Spinal cord (tissue), 10 donors: ENCODE data around the gene ASIC4. TPM values are rescaled to one million over a fixed set of nuclear protein-coding genes. Genes with fewer than 3 reads are reported as not detected.

Source experiments
- DNase-seq, 6 donors: peaks; one replicate each; pipeline versions ENCODE4 v3.0.0 to v3.0.0-alpha.2; 2013 to 2015; ENCODE audit warnings: low spot score in 6 of 6, low read depth in 4 of 6
- H3K27ac ChIP-seq: one replicate; pipeline ENCODE4 v1.5.1; 2013; ENCODE audit warnings: low read depth, low read length, control low read depth
- H3K27me3 ChIP-seq: one replicate; pipeline ENCODE4 v1.6.1; 2013; ENCODE audit warnings: low read length; ENCODE audit not compliant: control insufficient read depth, insufficient read depth
- H3K36me3 ChIP-seq: one replicate; pipeline ENCODE4 v1.6.1; 2013; ENCODE audit warnings: low read length; ENCODE audit not compliant: control insufficient read depth, insufficient read depth
- H3K4me1 ChIP-seq: one replicate; pipeline ENCODE4 v1.6.1; 2013; ENCODE audit warnings: low read length; ENCODE audit not compliant: control insufficient read depth, insufficient read depth
- H3K4me3 ChIP-seq: one replicate; pipeline ENCODE4 v1.5.1; 2013; ENCODE audit warnings: low read depth, low read length, control low read depth
- H3K9me3 ChIP-seq: one replicate; pipeline ENCODE4 v1.6.1; 2013; ENCODE audit warnings: low read length; ENCODE audit not compliant: control insufficient read depth, insufficient read depth
- WGBS: methylation state at CpG from one replicate; pipeline ENCODE4 v1.1.5; 2013; ENCODE audit warnings: missing lambda C conversion rate; ENCODE audit not compliant: insufficient coverage; 5-methylcytosine and 5-hydroxymethylcytosine counted together
- polyA plus RNA-seq, 2 donors: library from polyadenylated mRNA; unstranded; fragments of 120-200 nt; gene quantifications; one replicate each; pipeline ENCODE4 v1.2.1, GENCODE V29; 2013; ENCODE audit not compliant: insufficient read length in 2 of 2
- total RNA-seq, 2 donors: library from RNA; depleted of rRNA in 1 of 2; stranded (reverse); fragments of 120-200 nt in 1 of 2; fragments of >200 nt in 1 of 2; gene quantifications; one replicate each; pipeline versions ENCODE4 v1.2.3 to v1.2.4, GENCODE V29; 2013 to 2014
- donor health status: healthy.

Gene ASIC4
- total and polyA plus RNA-seq, 4 donors: 8.2 to 47.2 (median 27.6) TPM

DNA sequence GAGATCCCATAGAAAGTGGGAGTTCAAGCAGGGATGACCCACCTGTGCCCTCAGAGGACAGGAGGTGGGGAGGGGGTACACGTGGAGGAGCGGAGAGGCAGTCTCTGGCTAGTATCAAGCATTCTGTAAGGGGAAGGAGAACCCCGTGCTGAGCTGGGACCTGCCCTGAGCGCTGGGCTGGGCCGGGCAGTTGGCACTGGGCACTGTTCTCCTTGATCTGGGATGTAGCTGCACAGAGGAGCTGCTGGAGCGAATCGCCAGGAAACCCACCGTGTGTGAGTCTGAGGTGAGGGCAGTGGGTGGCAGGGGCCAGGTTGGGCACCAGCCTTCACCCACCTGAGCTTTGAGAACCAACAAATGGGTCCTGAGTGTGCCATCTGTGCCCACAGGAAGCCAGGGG lies 35.4 kb upstream of the ASIC4 start:
- no peak for DNase-seq
- H3K4me1 ChIP-seq: peaks cover 35% of the 10 kb centered on the region
- no peak overlapping the region for H3K27ac ChIP-seq
- no peaks in the 10 kb centered on the region for H3K9me3 ChIP-seq
- WGBS: 94% methylated on average over 6 of the region's 8 CpGs
- H3K4me3 ChIP-seq: no peak overlapping the region
- peaks cover 73% of the 10 kb centered on the region for H3K36me3 ChIP-seq
- peaks cover 20% of the 10 kb centered on the region for H3K27me3 ChIP-seq

DNA sequence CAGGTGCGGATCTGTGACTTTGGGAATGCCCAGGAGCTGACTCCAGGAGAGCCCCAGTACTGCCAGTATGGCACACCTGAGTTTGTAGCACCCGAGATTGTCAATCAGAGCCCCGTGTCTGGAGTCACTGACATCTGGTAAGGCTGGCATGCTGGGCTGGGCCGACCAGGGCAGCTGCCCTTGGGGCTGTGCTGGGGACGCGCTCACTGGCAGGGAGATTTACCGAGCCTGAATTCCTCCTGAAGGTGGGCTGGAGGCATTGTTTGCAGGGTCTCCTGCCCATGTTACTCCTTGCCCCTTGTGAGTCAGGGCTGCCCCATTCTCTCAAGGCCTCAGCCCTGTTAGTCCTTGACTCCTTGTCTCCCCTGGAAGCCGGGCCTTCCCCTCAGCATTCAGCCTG lies 34.3 kb upstream of the ASIC4 start:
- Histone ChIP-seq H3K9me3 (no peaks in the 10 kb centered on the region), H3K4me1 (peaks cover 44% of the 10 kb centered on the region), H3K27me3 (peaks cover 29% of the 10 kb centered on the region), H3K4me3 (no peak overlapping the region), H3K27ac (no peak overlapping the region), H3K36me3 (peaks cover 70% of the 10 kb centered on the region)
- DNase-seq: no peak
- 90% methylated on average over 8 of the region's 8 CpGs for WGBS

DNA sequence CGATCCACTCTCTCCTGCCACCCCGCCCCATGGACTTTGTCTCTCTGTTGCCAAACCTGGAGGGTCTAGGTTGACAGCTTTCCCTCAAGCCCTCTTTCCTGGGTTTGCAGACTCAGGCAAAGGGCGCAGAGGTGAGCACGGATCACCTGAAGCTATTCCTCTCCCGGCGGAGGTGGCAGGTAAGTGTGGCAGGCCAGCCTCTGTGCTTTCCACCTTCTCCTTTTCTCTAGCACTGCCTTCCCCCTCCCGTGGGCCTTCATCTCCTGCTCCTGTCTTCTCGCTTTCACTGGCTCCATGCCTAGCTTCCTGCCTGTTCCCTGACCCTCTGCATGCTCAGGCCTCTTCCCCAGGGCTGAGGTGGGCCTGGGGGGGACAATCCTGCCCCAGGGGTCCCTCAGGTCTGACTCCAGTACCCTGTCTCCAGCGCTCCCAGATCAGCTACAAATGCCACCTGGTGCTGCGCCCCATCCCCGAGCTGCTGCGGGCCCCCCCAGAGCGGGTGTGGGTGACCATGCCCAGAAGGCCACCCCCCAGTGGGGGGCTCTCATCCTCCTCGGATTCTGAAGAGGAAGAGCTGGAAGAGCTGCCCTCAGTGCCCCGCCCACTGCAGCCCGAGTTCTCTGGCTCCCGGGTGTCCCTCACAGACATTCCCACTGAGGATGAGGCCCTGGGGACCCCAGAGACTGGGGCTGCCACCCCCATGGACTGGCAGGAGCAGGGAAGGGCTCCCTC lies 31.4 kb upstream of the ASIC4 start:
- Histone ChIP-seq H3K4me1 (peaks cover 33% of the 10 kb centered on the region), H3K27me3 (peaks cover 45% of the 10 kb centered on the region)
- 71% methylated on average over 17 of the region's 17 CpGs for WGBS

DNA sequence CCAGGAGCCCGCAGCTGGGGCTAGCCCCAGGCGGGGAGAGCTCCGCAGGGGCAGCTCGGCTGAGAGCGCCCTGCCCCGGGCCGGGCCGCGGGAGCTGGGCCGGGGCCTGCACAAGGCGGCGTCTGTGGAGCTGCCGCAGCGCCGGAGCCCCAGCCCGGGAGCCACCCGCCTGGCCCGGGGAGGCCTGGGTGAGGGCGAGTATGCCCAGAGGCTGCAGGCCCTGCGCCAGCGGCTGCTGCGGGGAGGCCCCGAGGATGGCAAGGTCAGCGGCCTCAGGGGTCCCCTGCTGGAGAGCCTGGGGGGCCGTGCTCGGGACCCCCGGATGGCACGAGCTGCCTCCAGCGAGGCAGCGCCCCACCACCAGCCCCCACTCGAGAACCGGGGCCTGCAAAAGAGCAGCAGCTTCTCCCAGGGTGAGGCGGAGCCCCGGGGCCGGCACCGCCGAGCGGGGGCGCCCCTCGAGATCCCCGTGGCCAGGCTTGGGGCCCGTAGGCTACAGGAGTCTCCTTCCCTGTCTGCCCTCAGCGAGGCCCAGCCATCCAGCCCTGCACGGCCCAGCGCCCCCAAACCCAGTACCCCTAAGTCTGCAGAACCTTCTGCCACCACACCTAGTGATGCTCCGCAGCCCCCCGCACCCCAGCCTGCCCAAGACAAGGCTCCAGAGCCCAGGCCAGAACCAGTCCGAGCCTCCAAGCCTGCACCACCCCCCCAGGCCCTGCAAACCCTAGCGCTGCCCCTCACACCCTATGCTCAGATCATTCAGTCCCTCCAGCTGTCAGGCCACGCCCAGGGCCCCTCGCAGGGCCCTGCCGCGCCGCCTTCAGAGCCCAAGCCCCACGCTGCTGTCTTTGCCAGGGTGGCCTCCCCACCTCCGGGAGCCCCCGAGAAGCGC lies 30.6 kb upstream of the ASIC4 start:
- peaks cover 65% of the 10 kb centered on the region for H3K36me3 ChIP-seq
- no peak for DNase-seq
- peaks cover 32% of the 10 kb centered on the region for H3K4me1 ChIP-seq
- no peak overlapping the region for H3K27ac ChIP-seq
- H3K9me3 ChIP-seq: no peaks in the 10 kb centered on the region
- 26% methylated on average over 58 of the region's 58 CpGs for WGBS
- no peak overlapping the region for H3K4me3 ChIP-seq
- peaks cover 45% of the 10 kb centered on the region for H3K27me3 ChIP-seq

More for the DNA sequence above, 31.4 kb upstream of the ASIC4 start:
- no peak overlapping the region for H3K27ac ChIP-seq
- no peaks in the 10 kb centered on the region for H3K9me3 ChIP-seq
- H3K36me3 ChIP-seq: peaks cover 58% of the 10 kb centered on the region
- no peak overlapping the region for H3K4me3 ChIP-seq
- DNase-seq: no peak

DNA sequence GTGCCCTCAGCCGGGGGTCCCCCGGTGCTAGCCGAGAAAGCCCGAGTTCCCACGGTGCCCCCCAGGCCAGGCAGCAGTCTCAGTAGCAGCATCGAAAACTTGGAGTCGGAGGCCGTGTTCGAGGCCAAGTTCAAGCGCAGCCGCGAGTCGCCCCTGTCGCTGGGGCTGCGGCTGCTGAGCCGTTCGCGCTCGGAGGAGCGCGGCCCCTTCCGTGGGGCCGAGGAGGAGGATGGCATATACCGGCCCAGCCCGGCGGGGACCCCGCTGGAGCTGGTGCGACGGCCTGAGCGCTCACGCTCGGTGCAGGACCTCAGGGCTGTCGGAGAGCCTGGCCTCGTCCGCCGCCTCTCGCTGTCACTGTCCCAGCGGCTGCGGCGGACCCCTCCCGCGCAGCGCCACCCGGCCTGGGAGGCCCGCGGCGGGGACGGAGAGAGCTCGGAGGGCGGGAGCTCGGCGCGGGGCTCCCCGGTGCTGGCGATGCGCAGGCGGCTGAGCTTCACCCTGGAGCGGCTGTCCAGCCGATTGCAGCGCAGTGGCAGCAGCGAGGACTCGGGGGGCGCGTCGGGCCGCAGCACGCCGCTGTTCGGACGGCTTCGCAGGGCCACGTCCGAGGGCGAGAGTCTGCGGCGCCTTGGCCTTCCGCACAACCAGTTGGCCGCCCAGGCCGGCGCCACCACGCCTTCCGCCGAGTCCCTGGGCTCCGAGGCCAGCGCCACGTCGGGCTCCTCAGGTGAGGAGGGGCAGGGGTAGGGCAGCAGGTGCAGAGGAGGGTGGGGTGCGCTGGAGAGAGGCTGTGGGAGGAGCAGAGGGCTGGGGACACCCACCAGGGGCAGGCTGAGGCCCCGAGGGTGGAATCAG lies 29.7 kb upstream of the ASIC4 start:
- WGBS: 4% methylated on average over 89 of the region's 89 CpGs
- peaks cover 45% of the 10 kb centered on the region for H3K27me3 ChIP-seq
- DNase-seq: peak in 2 of 6 donors; percentile 21 to 32
- H3K9me3 ChIP-seq: no peaks in the 10 kb centered on the region
- H3K4me3 ChIP-seq: no peak overlapping the region
- peaks cover 65% of the 10 kb centered on the region for H3K36me3 ChIP-seq
- H3K27ac ChIP-seq: no peak overlapping the region
- peaks cover 32% of the 10 kb centered on the region for H3K4me1 ChIP-seq

DNA sequence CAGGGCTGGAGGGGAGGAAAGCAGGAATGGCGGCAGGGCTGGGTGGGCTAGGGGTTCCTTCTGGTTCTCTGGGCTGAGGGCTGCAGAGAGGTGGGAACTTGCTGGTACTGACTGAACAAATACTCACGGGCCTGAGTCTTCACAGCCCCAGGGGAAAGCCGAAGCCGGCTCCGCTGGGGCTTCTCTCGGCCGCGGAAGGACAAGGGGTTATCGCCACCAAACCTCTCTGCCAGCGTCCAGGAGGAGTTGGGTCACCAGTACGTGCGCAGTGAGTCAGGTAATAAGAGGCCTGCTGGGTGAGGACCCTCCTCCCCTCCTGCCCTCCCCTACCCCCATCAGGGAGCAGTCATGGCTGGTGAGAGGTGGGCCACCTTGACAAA lies 29.1 kb upstream of the ASIC4 start:
- WGBS: 64% methylated on average over 6 of the region's 12 CpGs
- peaks cover 65% of the 10 kb centered on the region for H3K36me3 ChIP-seq
- H3K27me3 ChIP-seq: peaks cover 45% of the 10 kb centered on the region
- H3K27ac ChIP-seq: no peak overlapping the region
- H3K9me3 ChIP-seq: no peaks in the 10 kb centered on the region
- H3K4me3 ChIP-seq: no peak overlapping the region
- peaks cover 32% of the 10 kb centered on the region for H3K4me1 ChIP-seq
- DNase-seq: no peak

DNA sequence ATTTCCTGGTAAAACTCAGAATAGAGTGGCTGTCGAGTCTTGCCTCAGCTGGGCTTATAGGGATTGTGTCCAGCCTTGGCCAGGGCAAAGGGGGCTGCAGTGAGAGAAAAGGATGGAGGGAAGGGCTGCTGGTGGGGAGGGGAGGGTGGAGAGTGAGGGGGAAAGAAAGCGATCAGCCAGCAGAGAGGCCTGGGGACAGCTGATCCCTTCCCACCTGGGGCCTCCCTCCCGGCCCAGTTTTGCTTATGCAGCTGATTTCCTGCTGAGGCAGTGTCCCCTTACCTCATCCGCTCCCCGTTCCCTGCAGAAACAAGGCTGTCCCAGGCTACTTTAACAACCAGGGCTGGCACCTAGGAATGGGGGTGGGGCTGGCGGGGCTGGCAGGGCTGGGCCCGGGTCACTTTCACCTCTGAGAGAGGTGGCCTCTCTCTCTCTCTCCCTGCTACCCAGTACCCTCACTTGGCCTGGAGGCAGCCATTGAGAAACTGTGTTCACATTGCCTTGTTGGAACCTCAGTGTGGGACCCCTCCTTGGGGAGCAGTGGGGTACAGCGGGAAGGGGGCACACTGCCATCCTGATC lies 27.8 kb upstream of the ASIC4 start:
- H3K36me3 ChIP-seq: peaks cover 61% of the 10 kb centered on the region
- no peaks in the 10 kb centered on the region for H3K9me3 ChIP-seq
- no peak for DNase-seq
- peaks cover 45% of the 10 kb centered on the region for H3K27me3 ChIP-seq
- no peak overlapping the region for H3K4me3 ChIP-seq
- peaks cover 29% of the 10 kb centered on the region for H3K4me1 ChIP-seq
- 51% methylated on average over 5 of the region's 8 CpGs for whole genome bisulfite sequencing
- no peak overlapping the region for H3K27ac ChIP-seq

DNA sequence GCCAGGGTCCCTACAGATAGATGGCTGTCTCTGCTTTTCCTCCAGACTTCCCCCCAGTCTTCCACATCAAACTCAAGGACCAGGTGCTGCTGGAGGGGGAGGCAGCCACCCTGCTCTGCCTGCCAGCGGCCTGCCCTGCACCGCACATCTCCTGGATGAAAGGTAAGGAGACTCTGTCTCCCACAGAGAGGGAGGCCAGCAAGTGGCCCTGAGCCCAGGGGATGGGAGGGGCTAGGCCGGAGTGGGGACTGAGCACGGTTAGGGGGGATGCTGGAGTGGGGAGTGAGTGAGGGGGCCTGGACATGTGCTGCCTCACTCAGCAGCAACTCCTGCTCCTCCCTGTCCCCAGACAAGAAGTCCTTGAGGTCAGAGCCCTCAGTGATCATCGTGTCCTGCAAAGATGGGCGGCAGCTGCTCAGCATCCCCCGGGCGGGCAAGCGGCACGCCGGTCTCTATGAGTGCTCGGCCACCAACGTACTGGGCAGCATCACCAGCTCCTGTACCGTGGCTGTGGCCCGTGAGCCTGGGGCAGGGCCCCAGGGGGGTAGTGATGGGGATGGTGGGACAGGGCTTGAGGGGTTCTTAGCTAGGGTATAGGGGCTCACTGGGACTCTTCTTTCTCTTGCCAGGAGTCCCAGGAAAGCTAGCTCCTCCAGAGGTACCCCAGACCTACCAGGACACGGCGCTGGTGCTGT lies 26.0 kb upstream of the ASIC4 start:
- peaks cover 29% of the 10 kb centered on the region for H3K27me3 ChIP-seq
- H3K36me3 ChIP-seq: peaks cover 64% of the 10 kb centered on the region
- no peaks in the 10 kb centered on the region for H3K9me3 ChIP-seq
- peaks cover 19% of the 10 kb centered on the region for H3K4me1 ChIP-seq
- no peak for DNase-seq
- no peak overlapping the region for H3K27ac ChIP-seq
- WGBS: 89% methylated on average over 11 of the region's 17 CpGs
- no peak overlapping the region for H3K4me3 ChIP-seq

DNA sequence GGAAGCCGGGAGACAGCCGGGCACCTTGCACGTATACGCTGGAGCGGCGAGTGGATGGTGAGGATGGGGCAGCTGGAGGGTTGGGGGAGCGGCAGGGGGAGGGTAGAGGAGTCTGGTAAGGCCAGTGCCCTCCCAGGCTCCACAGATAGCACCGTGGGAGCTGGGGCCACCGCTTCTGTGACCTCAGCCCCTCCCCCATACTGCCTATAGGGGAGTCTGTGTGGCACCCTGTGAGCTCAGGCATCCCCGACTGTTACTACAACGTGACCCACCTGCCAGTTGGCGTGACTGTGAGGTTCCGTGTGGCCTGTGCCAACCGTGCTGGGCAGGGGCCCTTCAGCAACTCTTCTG lies 25.5 kb upstream of the ASIC4 start:
- Histone ChIP-seq H3K4me3 (no peak overlapping the region), H3K9me3 (no peaks in the 10 kb centered on the region), H3K4me1 (peaks cover 18% of the 10 kb centered on the region), H3K27ac (no peak overlapping the region), H3K36me3 (peaks cover 59% of the 10 kb centered on the region), H3K27me3 (peaks cover 26% of the 10 kb centered on the region)
- WGBS: 91% methylated on average over 11 of the region's 14 CpGs
- DNase-seq: no peak
